ENCODE data around the gene BET1. TPM values are rescaled to one million over a fixed set of nuclear protein-coding genes. Genes with fewer than 3 reads are reported as not detected.

The BET1 gene
- total and polyA plus RNA-seq, 9 of the 15 experiments (the other 6 are each of a cell fraction or from before 2014, with no cell fraction given): 15.8 to 190 (median 37.8) TPM

- H3K79me2 ChIP-seq (ENCODE audit: control insufficient read depth, insufficient read depth, low read length): no peaks in the 10 kb centered on the region
- no peaks in the 10 kb centered on the region for H3K9me3 ChIP-seq (replicated peaks; ENCODE audit: control insufficient read depth, insufficient read depth, low read depth, low read length)
- in situ Hi-C loops (cut with MboI): no loop called here
- no peak overlapping the region for H3K27ac ChIP-seq (ENCODE audit: extremely low read depth, low read depth, low read length)
- ChIA-PET CTCF (ENCODE audit: low intra/inter-chr PET ratio) (no interaction called here), POLR2A (interaction anchor here (0.6 to 1.1 kb wide), 2 partner anchors 13 to 17 kb away, joined by 3 read pairs; no protein-coding TSS in a partner anchor)
- TF ChIP-seq RBM25 (IDR thresholded peaks at IDR 0.05; ENCODE audit: low read depth, low read length, severe bottlenecking) (no peak), ZNF57 (CRISPR knock-in tag; IDR thresholded peaks at IDR 0.05) (no peak), ZNF717 (CRISPR knock-in tag; IDR thresholded peaks at IDR 0.05) (no peak), ZFPM2 (CRISPR knock-in tag; IDR thresholded peaks at IDR 0.05) (no peak), CBX3 (IDR thresholded peaks at IDR 0.05; ENCODE audit: borderline replicate concordance in 1 of 2, low read length in 2 of 2) (no peak), ZNF121 (CRISPR knock-in tag; conservative IDR thresholded peaks at IDR 0.05) (no peak), HDAC8 (tag; IDR thresholded peaks at IDR 0.05) (no peak), NFYB (IDR thresholded peaks at IDR 0.05; ENCODE audit: extremely low read depth, insufficient read length) (peak; percentile 63), ZBTB33 (CRISPR knock-in tag; IDR thresholded peaks at IDR 0.05) (0 out of 2 replicates have a peak, but pooled peaks have one; percentile 37), ZNF398 (CRISPR knock-in tag; IDR thresholded peaks at IDR 0.05) (no peak), SP2 (IDR thresholded peaks at IDR 0.05; ENCODE audit: extremely low read depth, low read depth, low read length, poor library complexity, severe bottlenecking) (no peak), E2F8 (IDR thresholded peaks at IDR 0.05; ENCODE audit: low read depth, partially characterized antibody) (no peak), ZEB2 (IDR thresholded peaks at IDR 0.05) (no peak), NFIC (IDR thresholded peaks at IDR 0.05) (no peak), ZNF436 (CRISPR knock-in tag; IDR thresholded peaks at IDR 0.05) (no peak)
- intact Hi-C loops (cut with micrococcal nuclease): no loop called here
- 44% methylated on average over 30 of the region's 35 CpGs for WGBS (ENCODE audit: insufficient coverage, low coverage, missing lambda C conversion rate)
- H3K4me2 ChIP-seq (ENCODE audit: insufficient read depth, low read length): no peak overlapping the region
- no peaks in the 10 kb centered on the region for H4K20me1 ChIP-seq (replicated peaks; ENCODE audit: control insufficient read depth, insufficient read depth, low read length)
- DNase-seq (ENCODE audit: extremely low read depth in 1 of 4, low spot score in 3 of 4): no peak
- H3K36me3 ChIP-seq (ENCODE audit: control insufficient read depth, insufficient read depth, low read length): no peaks in the 10 kb centered on the region
- peak; percentile 36; the same call in 2 of the 3 replicates for ATAC-seq
- H2AFZ ChIP-seq (ENCODE audit: low read depth, low read length): no peak overlapping the region
- BruUV-seq (replicated peaks): no TSS peak
- peaks cover 0 to 7% of the 10 kb centered on the region in 2 experiments; a peak in 1 of 5 replicates for H3K4me1 ChIP-seq (replicated peaks in 1 of 2; ENCODE audit: control insufficient read depth in 2 of 2, insufficient read depth in 2 of 2, low read length in 2 of 2)
- H3K27me3 ChIP-seq (ENCODE audit: control insufficient read depth in 2 of 2, insufficient read depth in 2 of 2, low read length in 2 of 2): peaks cover 0 to 8% of the 10 kb centered on the region in 2 experiments; a peak in 2 of 5 replicates
- no peaks in the 10 kb centered on the region for H3K9me1 ChIP-seq (ENCODE audit: control insufficient read depth, insufficient read depth, low read length)
- no peak for FAIRE-seq
- H3K9ac ChIP-seq (ENCODE audit: insufficient read depth in 1 of 2, low read depth in 2 of 2, low read length in 2 of 2): no peak overlapping the region
- H3K4me3 ChIP-seq: no peak overlapping the region
Measured at GRCh38 chr7:94011714-94012353, 7.7 kb upstream of the BET1 start.
